Mucosa of rectum (tissue), 2 donors: Measurements from ENCODE around the gene GRIK2.

Experiments used
- H3K27ac ChIP-seq, 2 donors: one replicate each; pipeline ENCODE4 v1.7.0; 2013; ENCODE audit warnings: inconsistent platforms in 2 of 2, low read depth in 2 of 2, low read length in 2 of 2
- H3K27me3 ChIP-seq, 2 donors: one replicate each; pipeline ENCODE4 v1.7.0; 2013; ENCODE audit warnings: low read length in 2 of 2; ENCODE audit not compliant: control insufficient read depth in 2 of 2, insufficient read depth in 2 of 2
- H3K36me3 ChIP-seq, 2 donors: one replicate each; pipeline ENCODE4 v1.7.0; 2013; ENCODE audit warnings: low read length in 2 of 2; ENCODE audit not compliant: control insufficient read depth in 2 of 2, insufficient read depth in 2 of 2
- H3K4me1 ChIP-seq, 2 donors: one replicate each; pipeline ENCODE4 v1.7.0; 2013; ENCODE audit warnings: low read length in 2 of 2, mild to moderate bottlenecking in 1 of 2; ENCODE audit not compliant: control insufficient read depth in 2 of 2, insufficient read depth in 2 of 2
- H3K4me3 ChIP-seq, 2 donors: one replicate each; pipeline ENCODE4 v1.7.0; 2013; ENCODE audit warnings: low read length in 2 of 2
- H3K9ac ChIP-seq, 2 donors: one replicate each; pipeline ENCODE4 v1.7.0; 2013; ENCODE audit warnings: low read length in 2 of 2, low read depth in 1 of 2, mild to moderate bottlenecking in 1 of 2
- H3K9me3 ChIP-seq, 2 donors: one replicate each; pipeline ENCODE4 v1.7.0; 2013; ENCODE audit warnings: low read length in 2 of 2; ENCODE audit not compliant: control insufficient read depth in 2 of 2
- donor health status: healthy.
- donor health status: Normal muscosa, but diverticular disease.

GRIK2 gene

DNA sequence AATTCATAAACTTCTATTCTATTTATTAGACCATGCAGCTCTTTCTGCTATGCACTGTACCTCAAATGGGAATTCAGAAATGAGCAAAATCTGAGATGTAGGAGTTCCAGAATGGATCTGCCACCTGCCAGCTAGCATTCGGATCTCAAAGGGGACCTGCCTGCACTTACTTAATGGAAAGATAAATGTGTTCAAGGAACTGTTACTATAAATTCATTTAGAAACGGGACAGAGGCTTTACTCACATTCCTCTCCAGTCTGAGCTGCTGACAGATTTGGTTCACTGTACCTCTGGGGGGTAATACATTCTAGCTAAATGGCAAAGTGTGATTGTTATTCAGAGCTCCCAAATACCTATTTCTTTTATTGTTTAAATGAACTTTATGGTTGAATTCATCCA, 384.1 kb downstream of the GRIK2 start:
- Histone ChIP-seq H3K4me3 (no peak overlapping the region), H3K9ac (no peak overlapping the region), H3K9me3 (no peaks in the 10 kb centered on the region), H3K27me3 (no peaks in the 10 kb centered on the region), H3K27ac (no peak overlapping the region), H3K36me3 (no peaks in the 10 kb centered on the region), H3K4me1 (no peaks in the 10 kb centered on the region)

DNA sequence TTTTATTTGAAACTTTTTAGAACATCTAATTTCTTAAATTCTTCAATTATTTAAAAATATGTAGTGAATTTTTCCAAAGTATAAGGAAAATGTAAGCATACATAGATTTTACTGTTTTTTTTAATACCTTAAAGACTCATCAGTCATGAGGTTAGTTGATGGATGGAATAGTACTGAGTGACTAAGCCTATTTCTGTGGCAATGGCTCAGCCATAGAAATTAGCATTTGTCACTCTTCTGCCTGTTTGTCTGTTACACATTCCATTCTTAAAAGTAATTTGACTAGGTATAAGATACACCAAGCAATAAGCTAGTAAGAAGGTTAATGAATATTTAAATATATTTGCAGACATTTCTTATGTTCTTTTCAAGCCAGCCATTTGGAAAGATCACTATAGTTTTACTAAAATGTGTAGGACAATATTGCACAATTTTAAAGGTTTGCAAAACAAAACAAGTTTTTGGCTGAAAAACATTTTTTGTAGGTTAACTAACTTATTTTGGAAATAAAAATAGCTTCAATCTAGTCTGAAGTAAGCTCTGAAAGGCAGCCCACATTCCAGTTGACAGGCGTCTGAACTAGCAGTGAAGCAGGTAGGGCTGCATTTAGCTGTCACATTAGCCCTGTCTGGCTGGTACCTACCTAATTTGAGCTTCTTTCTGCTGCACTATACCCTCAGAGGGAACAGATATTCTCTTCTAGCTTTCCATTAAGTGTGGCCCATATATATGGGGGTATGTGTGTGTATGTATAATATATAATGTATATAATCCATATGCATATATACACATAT, 385.7 kb downstream of the GRIK2 start:
- Histone ChIP-seq H3K36me3 (no peaks in the 10 kb centered on the region), H3K4me1 (no peaks in the 10 kb centered on the region), H3K9ac (no peak overlapping the region), H3K9me3 (no peaks in the 10 kb centered on the region), H3K4me3 (no peak overlapping the region), H3K27ac (no peak overlapping the region), H3K27me3 (no peaks in the 10 kb centered on the region)

DNA sequence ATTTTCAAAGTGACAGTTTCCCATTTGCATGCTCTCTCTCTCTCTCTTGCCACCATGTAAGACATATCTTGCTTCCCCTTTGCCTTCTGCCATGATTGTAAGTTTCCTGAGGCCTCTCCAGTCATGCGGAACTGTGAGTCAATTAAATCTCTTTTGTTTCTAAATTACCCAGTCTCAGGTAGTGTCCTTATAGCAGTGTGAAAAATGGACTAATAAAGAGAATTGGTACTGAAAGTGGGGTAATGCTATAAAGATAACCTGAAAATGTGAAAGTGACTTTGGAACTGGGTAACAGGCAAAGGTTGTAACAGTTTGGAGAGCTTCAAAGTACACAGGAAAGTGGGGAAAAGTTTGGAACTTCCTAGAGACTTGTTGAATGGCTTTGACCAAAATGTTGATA, 389.8 kb downstream of the GRIK2 start:
- Histone ChIP-seq H3K9me3 (no peaks in the 10 kb centered on the region), H3K27me3 (no peaks in the 10 kb centered on the region), H3K4me1 (no peaks in the 10 kb centered on the region), H3K36me3 (no peaks in the 10 kb centered on the region), H3K27ac (no peak overlapping the region), H3K4me3 (no peak overlapping the region), H3K9ac (no peak overlapping the region)

DNA sequence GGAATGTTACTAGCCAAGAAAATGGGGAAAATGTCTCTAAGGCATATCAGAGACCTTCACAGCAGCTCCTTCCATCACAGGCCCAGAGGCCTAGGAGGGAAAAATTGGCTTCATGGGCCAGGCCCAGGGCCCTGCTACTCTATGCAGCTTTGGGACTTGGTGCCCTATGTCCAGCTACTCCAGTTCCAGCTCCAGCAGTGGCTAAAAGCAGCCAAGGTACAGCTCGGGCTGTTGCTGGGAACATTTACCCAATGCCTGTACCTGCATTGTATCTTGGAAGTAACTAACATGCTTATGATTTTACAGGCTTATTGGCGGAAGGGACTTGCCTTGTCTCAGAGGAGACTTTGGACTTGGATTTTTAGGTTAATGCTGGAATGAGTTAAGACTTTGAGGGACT, 390.6 kb downstream of the GRIK2 start:
- Histone ChIP-seq H3K4me1 (no peaks in the 10 kb centered on the region), H3K36me3 (no peaks in the 10 kb centered on the region), H3K27ac (no peak overlapping the region), H3K9ac (no peak overlapping the region), H3K9me3 (no peaks in the 10 kb centered on the region), H3K27me3 (no peaks in the 10 kb centered on the region), H3K4me3 (no peak overlapping the region)

DNA sequence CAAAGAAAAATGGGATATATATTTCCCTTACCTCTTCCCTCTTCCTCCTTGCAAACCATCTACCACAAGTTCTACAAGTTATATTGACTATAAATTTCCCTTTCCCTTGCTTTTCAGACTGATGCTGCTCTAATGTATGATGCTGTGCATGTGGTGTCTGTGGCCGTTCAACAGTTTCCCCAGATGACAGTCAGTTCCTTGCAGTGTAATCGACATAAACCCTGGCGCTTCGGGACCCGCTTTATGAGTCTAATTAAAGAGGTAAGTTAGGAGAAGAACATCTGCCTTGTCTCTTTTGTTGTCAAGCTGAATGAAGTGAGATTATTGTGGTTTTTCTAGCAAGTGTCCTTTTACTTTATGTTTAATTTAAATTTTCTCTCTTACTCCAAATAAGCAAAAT, 406.0 kb downstream of the GRIK2 start:
- Histone ChIP-seq H3K4me3 (no peak overlapping the region), H3K4me1 (no peaks in the 10 kb centered on the region), H3K27ac (no peak overlapping the region), H3K9me3 (no peaks in the 10 kb centered on the region), H3K27me3 (no peaks in the 10 kb centered on the region), H3K9ac (no peak overlapping the region), H3K36me3 (no peaks in the 10 kb centered on the region)

DNA sequence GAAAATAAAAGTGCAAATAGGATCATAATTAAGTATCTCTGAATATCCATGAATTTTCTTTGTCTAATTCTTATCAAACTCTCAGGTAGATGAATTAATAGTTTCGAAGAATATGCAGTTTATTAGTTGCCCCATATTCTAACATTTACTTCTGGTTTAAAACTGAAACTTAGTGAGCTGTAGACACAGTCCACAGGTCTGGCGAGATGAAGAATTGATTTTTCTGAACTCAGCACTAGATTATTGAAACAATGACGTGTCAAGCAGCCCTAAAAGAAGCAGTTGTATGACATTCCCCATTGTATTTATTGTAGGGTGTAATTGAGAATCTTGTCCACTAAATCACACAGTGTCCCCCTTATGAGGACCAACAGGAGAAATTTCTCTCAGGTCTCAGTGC, 407.1 kb downstream of the GRIK2 start:
- no peaks in the 10 kb centered on the region for H3K9me3 ChIP-seq
- H3K9ac ChIP-seq = no peak overlapping the region
- no peaks in the 10 kb centered on the region for H3K36me3 ChIP-seq
- no peaks in the 10 kb centered on the region for H3K4me1 ChIP-seq
- H3K4me3 ChIP-seq = no peak overlapping the region
- no peak overlapping the region for H3K27ac ChIP-seq
- H3K27me3 ChIP-seq = no peaks in the 10 kb centered on the region

DNA sequence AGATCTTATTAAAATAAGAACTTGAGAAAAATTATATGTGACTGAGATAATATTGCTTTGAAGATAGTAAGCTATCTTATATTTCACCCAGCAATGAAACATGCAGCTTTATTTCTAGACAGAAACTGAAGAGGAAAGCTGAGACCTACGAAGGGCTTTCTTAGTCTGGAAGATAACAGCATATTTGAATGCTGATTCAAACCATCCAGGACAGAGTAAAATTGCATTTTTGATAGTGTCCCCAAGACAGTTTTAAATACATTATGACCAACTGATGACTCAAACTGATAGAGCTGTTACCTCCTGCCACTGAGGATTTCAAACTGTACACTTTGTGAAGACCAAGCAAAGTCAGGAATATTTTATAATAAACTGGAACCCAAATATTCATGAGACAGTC, 409.6 kb downstream of the GRIK2 start:
- Histone ChIP-seq H3K4me3 (no peak overlapping the region), H3K36me3 (no peaks in the 10 kb centered on the region), H3K9me3 (no peaks in the 10 kb centered on the region), H3K9ac (no peak overlapping the region), H3K27ac (no peak overlapping the region), H3K4me1 (no peaks in the 10 kb centered on the region), H3K27me3 (no peaks in the 10 kb centered on the region)

DNA sequence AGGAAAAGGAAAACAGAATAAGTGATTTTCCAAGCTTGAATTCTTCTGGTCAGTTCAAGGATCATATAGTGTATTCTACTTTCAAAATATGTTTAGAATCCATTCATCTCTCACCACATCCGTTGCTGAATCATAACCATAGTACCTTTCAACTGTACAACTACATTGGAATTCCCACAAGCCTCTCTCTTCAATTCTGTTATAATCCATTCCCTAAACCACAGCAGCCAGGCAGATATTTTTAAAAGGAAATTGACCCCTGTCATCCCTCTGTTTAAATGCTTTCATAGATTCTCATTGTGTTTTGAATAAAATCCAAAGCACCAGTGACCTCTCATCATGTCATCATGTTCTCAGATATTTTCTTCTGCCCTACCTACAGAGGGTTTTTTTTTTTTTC, 412.7 kb downstream of the GRIK2 start:
- no peak overlapping the region for H3K4me3 ChIP-seq
- H3K4me1 ChIP-seq = no peaks in the 10 kb centered on the region
- H3K27ac ChIP-seq = no peak overlapping the region
- no peak overlapping the region for H3K9ac ChIP-seq
- H3K9me3 ChIP-seq = no peaks in the 10 kb centered on the region
- H3K27me3 ChIP-seq = no peaks in the 10 kb centered on the region
- H3K36me3 ChIP-seq = no peaks in the 10 kb centered on the region

DNA sequence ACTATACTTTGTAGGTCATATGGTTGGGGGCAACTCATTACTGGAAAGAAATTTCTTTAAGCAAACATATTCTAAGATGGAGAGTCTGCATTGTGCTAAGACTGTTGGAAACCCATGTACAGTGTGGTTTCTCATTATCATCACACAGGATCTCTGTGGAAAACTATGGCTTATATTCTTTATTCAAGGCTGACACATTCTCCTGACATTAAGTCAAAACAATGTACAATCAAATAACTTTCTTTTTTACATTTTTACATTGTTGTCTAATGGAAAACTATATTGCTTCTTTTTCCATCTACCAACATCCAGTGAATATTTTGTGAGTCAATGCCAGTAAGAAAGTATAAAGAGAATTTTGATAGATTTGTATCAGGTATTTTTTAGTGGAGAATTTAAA, 417.6 kb downstream of the GRIK2 start:
- no peak overlapping the region for H3K4me3 ChIP-seq
- no peak overlapping the region for H3K27ac ChIP-seq
- H3K4me1 ChIP-seq = no peaks in the 10 kb centered on the region
- H3K9me3 ChIP-seq = no peaks in the 10 kb centered on the region
- no peaks in the 10 kb centered on the region for H3K27me3 ChIP-seq
- H3K9ac ChIP-seq = no peak overlapping the region
- H3K36me3 ChIP-seq = no peaks in the 10 kb centered on the region

DNA sequence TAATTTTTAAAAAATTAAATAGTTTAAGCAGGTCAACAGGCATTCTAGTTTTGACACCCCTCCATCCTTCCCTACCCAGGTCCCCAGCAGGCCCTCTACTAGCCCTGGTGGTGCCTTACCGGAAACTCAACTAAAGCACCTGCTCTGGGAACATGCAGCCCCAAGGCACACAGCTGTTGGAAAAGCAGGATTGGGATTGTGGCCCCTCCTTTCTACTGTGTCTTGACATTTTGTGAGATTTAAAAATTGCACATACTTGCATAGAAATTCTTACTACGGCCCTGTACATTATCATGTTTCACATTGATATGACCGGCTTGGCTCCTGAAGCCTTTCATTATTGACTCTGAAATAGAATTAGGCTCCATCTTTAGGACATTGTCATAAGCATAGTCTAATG, 423.2 kb downstream of the GRIK2 start:
- no peaks in the 10 kb centered on the region for H3K27me3 ChIP-seq
- no peaks in the 10 kb centered on the region for H3K36me3 ChIP-seq
- H3K9ac ChIP-seq = no peak overlapping the region
- H3K27ac ChIP-seq = no peak overlapping the region
- H3K9me3 ChIP-seq = no peaks in the 10 kb centered on the region
- H3K4me3 ChIP-seq = no peak overlapping the region
- no peaks in the 10 kb centered on the region for H3K4me1 ChIP-seq

DNA sequence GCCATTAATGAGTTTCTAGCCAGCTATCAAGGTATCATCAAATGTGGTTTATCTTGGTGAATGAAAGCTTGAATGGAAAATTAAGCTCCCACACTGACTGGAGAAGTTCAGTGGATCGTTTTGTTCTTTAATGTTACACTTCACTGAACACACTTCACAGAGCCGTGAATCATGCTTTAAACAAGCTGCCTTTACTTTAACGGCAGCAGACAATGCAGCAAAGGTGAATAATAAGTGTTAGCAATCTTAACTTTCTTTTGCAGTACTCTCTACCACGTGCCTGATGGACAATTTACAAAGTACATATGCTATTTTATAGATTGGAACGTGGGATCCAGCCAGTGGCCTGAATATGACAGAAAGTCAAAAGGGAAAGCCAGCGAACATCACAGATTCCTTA, 424.5 kb downstream of the GRIK2 start:
- Histone ChIP-seq H3K9me3 (no peaks in the 10 kb centered on the region), H3K27ac (no peak overlapping the region), H3K4me3 (no peak overlapping the region), H3K4me1 (no peaks in the 10 kb centered on the region), H3K27me3 (no peaks in the 10 kb centered on the region), H3K9ac (no peak overlapping the region), H3K36me3 (no peaks in the 10 kb centered on the region)
